KMS-11 (cell line): Measurements from ENCODE around the gene SEPSECS.

ENCODE experiments used
- H2AFZ ChIP-seq: fragments of 200-600 bp; sonication (generic); 2 replicates; pipeline ENCODE4 v1.6.1; 2016; ENCODE audit warnings: antibody characterized with exemption, mixed run types, low read depth
- H3K27ac ChIP-seq: fragments of 200-600 bp; sonication (generic); 2 replicates; pipeline ENCODE4 v1.6.1; 2016; ENCODE audit warnings: mild to moderate bottlenecking, mixed run types
- H3K27me3 ChIP-seq: fragments of 200-600 bp; sonication (generic); 2 replicates; pipeline ENCODE4 v1.6.1; 2017; ENCODE audit warnings: mild to moderate bottlenecking, low read depth, mixed run types, moderate library complexity; ENCODE audit not compliant: insufficient read depth
- H3K36me3 ChIP-seq: fragments of 200-600 bp; sonication (generic); 2 replicates; pipeline ENCODE4 v1.6.1; 2017; ENCODE audit warnings: mild to moderate bottlenecking, mixed run types; ENCODE audit not compliant: insufficient read depth
- H3K4me1 ChIP-seq: fragments of 200-600 bp; sonication (generic); 2 replicates; pipeline ENCODE4 v1.6.1; 2016; ENCODE audit warnings: mild to moderate bottlenecking, low read depth, mixed run types; ENCODE audit not compliant: poor library complexity, severe bottlenecking
- H3K4me2 ChIP-seq: fragments of 200-600 bp; sonication (generic); 2 replicates; pipeline ENCODE4 v1.7.0; 2016; ENCODE audit warnings: mild to moderate bottlenecking, mixed run types
- H3K4me3 ChIP-seq: fragments of 200-600 bp; sonication (generic); IDR thresholded peaks from 2 replicates; pipeline ENCODE4 v1.6.1; 2017; ENCODE audit warnings: low read depth, low read length, mixed read lengths; ENCODE audit not compliant: insufficient read depth
- H3K79me2 ChIP-seq: fragments of 200-600 bp; sonication (generic); 2 replicates; pipeline ENCODE4 v1.6.1; 2016; ENCODE audit warnings: low read depth, mixed run types; ENCODE audit not compliant: insufficient read depth
- H3K9ac ChIP-seq: fragments of 200-600 bp; sonication (generic); 2 replicates; pipeline ENCODE4 v1.6.1; 2016; ENCODE audit warnings: mild to moderate bottlenecking, mixed run types
- H4K20me1 ChIP-seq: fragments of 200-600 bp; sonication (generic); 2 replicates; pipeline ENCODE4 v1.6.1; 2016; ENCODE audit warnings: mild to moderate bottlenecking, mixed run types; ENCODE audit not compliant: insufficient read depth
- TF ChIP-seq, protein P1 (sequence below): fragments of 200-600 bp; sonication (generic); conservative IDR thresholded peaks from 2 replicates; pipeline ENCODE4 v1.6.1; 2017; ENCODE audit warnings: low read depth, mild to moderate bottlenecking, antibody characterized with exemption, low read length, moderate library complexity, mixed read lengths

The SEPSECS gene

DNA sequence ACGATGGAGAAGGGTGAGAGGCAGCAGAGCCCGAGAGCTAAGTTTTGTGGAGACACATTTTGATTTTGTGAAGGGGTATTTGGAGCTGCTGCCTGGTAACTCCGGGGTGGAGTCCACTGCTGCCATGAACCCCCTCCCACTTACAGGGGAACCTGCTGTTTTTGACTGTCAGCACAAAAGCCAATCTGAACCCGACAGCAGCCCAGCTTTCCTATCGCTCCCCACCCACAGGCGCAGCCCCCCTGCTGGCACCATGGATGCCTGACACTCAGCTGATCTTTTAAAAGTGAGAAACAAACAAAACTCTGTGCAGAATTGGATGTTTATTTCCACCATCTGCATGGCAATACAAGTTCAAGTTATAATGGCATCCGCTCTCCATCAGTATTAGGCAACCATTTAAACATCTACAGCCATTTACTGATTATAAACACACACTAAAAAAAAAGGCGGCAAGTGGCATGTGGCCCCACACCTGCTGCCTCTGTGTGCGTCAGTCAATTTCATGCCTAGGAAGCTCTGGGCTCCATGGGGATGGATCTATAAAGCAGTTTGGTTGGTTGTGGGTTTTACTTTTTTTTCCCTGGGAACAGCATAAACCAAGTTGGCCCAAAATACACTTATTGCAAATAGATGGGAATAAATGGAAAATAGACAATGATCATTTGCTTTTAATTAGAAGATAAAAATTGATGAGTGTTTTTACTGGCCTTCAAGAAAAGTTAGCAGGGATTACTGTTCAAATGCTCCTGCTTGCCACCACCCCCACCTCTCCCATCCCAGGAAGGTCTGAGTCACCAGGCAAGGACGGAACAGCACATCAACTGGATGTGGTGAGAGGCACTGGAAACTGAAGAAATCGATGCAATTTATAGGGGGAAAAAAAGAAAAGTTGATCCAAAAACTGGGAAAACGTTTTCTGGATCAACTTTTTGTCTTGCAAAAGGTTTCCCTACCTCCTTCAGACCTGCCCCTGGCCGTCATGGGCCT, 46.0 kb downstream of the SEPSECS start:
- peaks cover 10% of the 10 kb centered on the region for H3K4me1 ChIP-seq
- H3K9ac ChIP-seq = no peak overlapping the region
- no peaks in the 10 kb centered on the region for H3K36me3 ChIP-seq
- no peak overlapping the region for H2AFZ ChIP-seq
- no peaks in the 10 kb centered on the region for H3K79me2 ChIP-seq
- H3K4me3 ChIP-seq = no peak overlapping the region
- no peak overlapping the region for H3K27ac ChIP-seq
- no peaks in the 10 kb centered on the region for H4K20me1 ChIP-seq
- H3K27me3 ChIP-seq = no peaks in the 10 kb centered on the region
- TF ChIP-seq, protein P1, sequence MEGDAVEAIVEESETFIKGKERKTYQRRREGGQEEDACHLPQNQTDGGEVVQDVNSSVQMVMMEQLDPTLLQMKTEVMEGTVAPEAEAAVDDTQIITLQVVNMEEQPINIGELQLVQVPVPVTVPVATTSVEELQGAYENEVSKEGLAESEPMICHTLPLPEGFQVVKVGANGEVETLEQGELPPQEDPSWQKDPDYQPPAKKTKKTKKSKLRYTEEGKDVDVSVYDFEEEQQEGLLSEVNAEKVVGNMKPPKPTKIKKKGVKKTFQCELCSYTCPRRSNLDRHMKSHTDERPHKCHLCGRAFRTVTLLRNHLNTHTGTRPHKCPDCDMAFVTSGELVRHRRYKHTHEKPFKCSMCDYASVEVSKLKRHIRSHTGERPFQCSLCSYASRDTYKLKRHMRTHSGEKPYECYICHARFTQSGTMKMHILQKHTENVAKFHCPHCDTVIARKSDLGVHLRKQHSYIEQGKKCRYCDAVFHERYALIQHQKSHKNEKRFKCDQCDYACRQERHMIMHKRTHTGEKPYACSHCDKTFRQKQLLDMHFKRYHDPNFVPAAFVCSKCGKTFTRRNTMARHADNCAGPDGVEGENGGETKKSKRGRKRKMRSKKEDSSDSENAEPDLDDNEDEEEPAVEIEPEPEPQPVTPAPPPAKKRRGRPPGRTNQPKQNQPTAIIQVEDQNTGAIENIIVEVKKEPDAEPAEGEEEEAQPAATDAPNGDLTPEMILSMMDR = no peak
- H3K4me2 ChIP-seq = no peak overlapping the region

DNA sequence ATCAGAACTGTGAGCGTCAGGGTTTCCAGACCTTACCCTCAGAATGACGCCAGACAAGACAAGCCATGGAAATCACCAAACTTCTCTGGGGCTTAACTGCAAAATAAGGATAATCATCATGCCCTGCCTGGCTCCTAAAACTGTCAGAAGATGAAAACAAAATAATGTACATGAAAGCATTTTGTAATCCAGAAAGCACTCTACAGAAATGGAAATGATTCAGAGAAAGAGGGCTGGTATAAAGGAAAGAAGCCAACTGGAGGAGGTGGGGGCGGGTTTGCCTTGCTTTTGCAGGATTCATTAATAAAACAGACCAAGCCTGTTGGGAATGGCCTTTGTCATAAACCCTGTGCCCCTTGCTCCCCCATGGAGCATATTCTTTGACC, 47.3 kb downstream of the SEPSECS start:
- H3K27me3 ChIP-seq = no peaks in the 10 kb centered on the region
- TF ChIP-seq, protein P1 = no peak

DNA sequence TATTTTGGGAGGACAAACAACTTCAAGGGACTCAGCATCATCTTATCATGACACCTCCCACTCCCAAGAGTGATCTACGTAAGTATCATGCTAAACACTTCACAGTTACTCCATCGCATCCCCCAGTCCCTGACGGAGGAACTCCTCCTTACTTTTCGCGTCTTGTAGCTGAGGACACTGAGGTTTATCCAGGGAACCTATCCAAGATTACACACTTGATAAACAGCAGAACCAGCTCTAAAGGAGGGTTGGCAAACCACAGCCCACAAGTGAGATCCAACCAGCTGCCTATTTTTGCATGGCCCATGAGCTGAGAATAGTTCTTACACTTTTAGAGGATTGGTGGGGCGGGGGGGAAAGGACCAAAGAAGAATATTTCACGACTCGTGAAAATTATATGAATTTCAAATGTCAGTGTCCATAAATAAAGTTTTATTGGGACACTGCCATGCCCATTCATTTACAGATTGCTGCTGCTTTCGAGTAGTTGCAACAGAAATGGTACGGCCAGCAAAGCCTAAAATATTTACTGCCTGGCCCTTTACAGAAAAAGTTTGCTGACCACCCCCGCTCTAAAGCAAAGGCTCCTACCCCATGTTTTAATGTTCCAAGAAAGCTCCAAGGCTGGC, 47.8 kb downstream of the SEPSECS start:
- H3K27ac ChIP-seq = no peak overlapping the region
- TF ChIP-seq, protein P1 = no peak
- no peak overlapping the region for H3K9ac ChIP-seq
- H4K20me1 ChIP-seq = no peaks in the 10 kb centered on the region
- H3K36me3 ChIP-seq = no peaks in the 10 kb centered on the region
- no peaks in the 10 kb centered on the region for H3K27me3 ChIP-seq
- H3K4me3 ChIP-seq = no peak overlapping the region
- H3K79me2 ChIP-seq = no peaks in the 10 kb centered on the region
- no peak overlapping the region for H2AFZ ChIP-seq
- no peak overlapping the region for H3K4me2 ChIP-seq
- H3K4me1 ChIP-seq = peaks cover 10% of the 10 kb centered on the region

More for the DNA sequence above, 47.3 kb downstream of the SEPSECS start:
- Histone ChIP-seq H3K36me3 (no peaks in the 10 kb centered on the region), H3K27ac (no peak overlapping the region), H3K9ac (no peak overlapping the region), H3K4me1 (peaks cover 10% of the 10 kb centered on the region), H4K20me1 (no peaks in the 10 kb centered on the region), H3K4me2 (no peak overlapping the region), H3K4me3 (no peak overlapping the region), H3K79me2 (no peaks in the 10 kb centered on the region), H2AFZ (no peak overlapping the region)

DNA sequence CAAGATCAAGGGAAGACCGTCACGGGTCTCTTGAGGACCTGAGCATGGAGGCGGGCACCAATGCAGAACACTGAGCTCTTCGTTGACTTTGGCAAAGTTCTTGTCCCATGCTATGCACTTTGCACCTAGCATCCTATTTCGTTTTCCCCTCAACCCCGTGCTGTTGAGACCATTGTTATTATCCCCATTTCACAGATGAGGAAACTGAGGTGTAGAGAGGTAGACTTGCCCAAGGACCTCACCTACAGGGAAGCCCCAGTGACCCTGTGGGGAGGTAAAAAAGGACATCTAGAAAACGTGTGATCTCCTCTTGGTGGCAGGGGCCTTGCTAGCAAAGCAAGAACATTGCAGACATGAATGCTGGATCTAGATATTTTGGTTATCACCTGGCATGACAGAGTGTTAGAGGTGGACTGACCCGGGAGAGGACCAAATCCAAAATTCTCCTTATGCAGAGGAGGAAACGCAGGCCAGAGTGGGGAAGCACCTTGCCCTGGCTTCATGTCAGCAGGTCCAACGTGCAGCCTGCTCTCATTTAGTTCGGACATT, 48.5 kb downstream of the SEPSECS start:
- H3K4me2 ChIP-seq = no peak overlapping the region
- no peaks in the 10 kb centered on the region for H3K36me3 ChIP-seq
- H3K27ac ChIP-seq = no peak overlapping the region
- no peaks in the 10 kb centered on the region for H3K79me2 ChIP-seq
- peaks cover 10% of the 10 kb centered on the region for H3K4me1 ChIP-seq
- H3K9ac ChIP-seq = no peak overlapping the region
- TF ChIP-seq, protein P1 = no peak
- H2AFZ ChIP-seq = no peak overlapping the region
- no peak overlapping the region for H3K4me3 ChIP-seq
- H4K20me1 ChIP-seq = no peaks in the 10 kb centered on the region
- no peaks in the 10 kb centered on the region for H3K27me3 ChIP-seq
